GM12878 (cell line): Measurements from ENCODE around the gene COA1. TPM values are rescaled to one million over a fixed set of nuclear protein-coding genes. Genes with fewer than 3 reads are reported as not detected.

ENCODE experiments used
- ATAC-seq: fragments of 200-7000 bp; cut with Tn5 transposase; 3 replicates; pipeline ENCODE4 v1.9.1; 2020; ENCODE audit warnings: mild to moderate bottlenecking, moderate library complexity
- BruUV-seq: library from RNA; stranded (reverse); fragments of 400-500 nt; replicated peaks from 2 replicates; lab custom pipeline; 2021; lab: Mats Ljungman, UMichigan
- CTCF ChIA-PET: fragments of 300-600 bp; sonication (Branson Sonifier 250); formaldehyde crosslinking; extraction: SDS; loops from one replicate; lab custom pipeline; 2021; ENCODE audit warnings: inconsistent platforms; lab: Yijun Ruan, JAX
- POLR2A ChIA-PET: fragments of 350-600 bp; formaldehyde crosslinking; extraction: SDS; loops from one replicate; lab custom pipeline; 2021; ENCODE audit warnings: inconsistent platforms; lab: Charles Lee
- RAD21 ChIA-PET: fragments of 300-600 bp; sonication (Branson Sonifier 250); formaldehyde crosslinking; loops from one replicate; lab custom pipeline; 2023; ENCODE audit warnings: antibody characterized with exemption; ENCODE audit not compliant: unreplicated experiment; lab: Charles Lee
- SMC1A ChIA-PET: fragments of 300-600 bp; sonication (Branson Sonifier 250); formaldehyde crosslinking; loops from one replicate; lab custom pipeline; 2023; ENCODE audit not compliant: unreplicated experiment, uncharacterized antibody; lab: Charles Lee
- DNase-seq: peaks from one replicate; pipeline ENCODE4 v3.0.0-alpha.2; 2011; ENCODE audit warnings: low read depth, low spot score
- FAIRE-seq: peaks from 3 replicates; lab custom pipeline; 2011; peaks lifted over from hg19 to GRCh38; lab: Jason Lieb, UNC
- H2AFZ ChIP-seq: 2 replicates; pipeline ENCODE4 v1.6.0; 2011; ENCODE audit warnings: low read depth, low read length, control low read depth; ENCODE audit not compliant: control insufficient read depth
- H3K27ac ChIP-seq: 2 replicates; pipeline ENCODE4 v1.5.1; 2011; ENCODE audit warnings: control low read depth; ENCODE audit not compliant: control insufficient read depth, insufficient read depth
- H3K27me3 ChIP-seq, 2 experiments: replicated peaks in 1 of 2; 2 replicates each; pipeline versions ENCODE4 v1.6.0 to v1.6.1; 2011; ENCODE audit warnings: low read length in 1 of 2; ENCODE audit not compliant: control insufficient read depth in 2 of 2, insufficient read depth in 2 of 2
- H3K36me3 ChIP-seq, 2 experiments: 2 replicates each; pipeline ENCODE4 v1.5.1; 2011; ENCODE audit warnings: low read length in 1 of 2; ENCODE audit not compliant: control insufficient read depth in 2 of 2, insufficient read depth in 2 of 2
- H3K4me1 ChIP-seq: 2 replicates; pipeline ENCODE4 v1.6.1; 2011; ENCODE audit warnings: mild to moderate bottlenecking, low read length, moderate library complexity, mixed read lengths; ENCODE audit not compliant: control insufficient read depth, insufficient read depth
- H3K4me2 ChIP-seq: 2 replicates; pipeline ENCODE4 v1.6.0; 2011; ENCODE audit warnings: control low read depth; ENCODE audit not compliant: control insufficient read depth, insufficient read depth
- H3K4me3 ChIP-seq: fragments of 200-600 bp; sonication (generic); 2 replicates; pipeline ENCODE4 v1.5.1; 2016
- H3K79me2 ChIP-seq: 2 replicates; pipeline ENCODE4 v1.6.0; 2011; ENCODE audit warnings: low read length; ENCODE audit not compliant: control insufficient read depth, insufficient read depth
- H3K9ac ChIP-seq: 2 replicates; pipeline ENCODE4 v1.8.0; 2011; ENCODE audit warnings: low read length, control low read depth, mixed read lengths; ENCODE audit not compliant: control insufficient read depth, insufficient read depth
- H3K9me3 ChIP-seq: replicated peaks from 3 replicates; pipeline ENCODE4 v1.5.1; 2011; ENCODE audit warnings: mild to moderate bottlenecking, low read length; ENCODE audit not compliant: control insufficient read depth, insufficient read depth
- H4K20me1 ChIP-seq: 2 replicates; pipeline ENCODE4 v1.6.0; 2011; ENCODE audit not compliant: control insufficient read depth, insufficient read depth
- LARP7 ChIP-seq: fragments of 450-650 bp; IDR thresholded peaks from 2 replicates; pipeline ENCODE4 v1.6.1; 2017; ENCODE audit warnings: mild to moderate bottlenecking
- NR2F1 ChIP-seq: fragments of 450-650 bp; conservative IDR thresholded peaks from 2 replicates; pipeline ENCODE4 v1.6.1; 2017; ENCODE audit warnings: mild to moderate bottlenecking
- PML ChIP-seq: IDR thresholded peaks from 2 replicates; pipeline ENCODE4 v1.6.1; 2012; ENCODE audit warnings: low read length, inconsistent platforms
- WGBS: methylation state at CpG from one replicate; pipeline ENCODE4 v1.1.6; 2016; ENCODE audit warnings: low lambda C conversion rate; ENCODE audit not compliant: insufficient replicate concordance, insufficient coverage; ENCODE audit errors: missing lambda C conversion rate; 5-methylcytosine and 5-hydroxymethylcytosine counted together
- in situ Hi-C: fragments of 300-500 bp; cut with MboI; formaldehyde crosslinking; loops from 9 replicates; pipeline ENCODE4 v1.14.3; 2018; ENCODE audit warnings: mixed read lengths
- intact Hi-C: fragments of 100-400 bp; cut with micrococcal nuclease; formaldehyde crosslinking; loops from one replicate; pipeline ENCODE4 v1.14.2; 2022; ENCODE audit not compliant: unreplicated experiment
- polyA plus RNA-seq, 11 experiments: library from polyadenylated mRNA; depleted of rRNA in 4 of 11; unstranded in 6 of 11; stranded (reverse) in 5 of 11; fragments of >200 nt; fragmentation: Nextera tagmentation in 4 of 11; fragmentation: Illumina TruSeq in 1 of 11; extraction: Ambion mirVana in 4 of 11; extraction: Trizol in 1 of 11; gene quantifications; 1 replicate in 1 of 11; 2 replicates in 10 of 11; pipeline versions ENCODE4 v1.2.1 to v1.2.3, GENCODE V29; 2011 to 2016; ENCODE audit warnings: inconsistent platforms in 2 of 11, missing spikeins in 2 of 11, low read depth in 1 of 11
- total RNA-seq, 4 experiments: library from RNA; depleted of rRNA in 3 of 4; stranded (reverse); fragments of >200 nt in 3 of 4; fragmentation: Illumina TruSeq in 1 of 4; extraction: Trizol in 1 of 4; gene quantifications; 2 replicates each; pipeline versions ENCODE4 v1.2.1 to v1.2.3, GENCODE V29; 2013 to 2021
- TF ChIP-seq, protein P1 (sequence below): fragments of 450-650 bp; IDR thresholded peaks from 2 replicates; pipeline ENCODE4 v1.6.1; 2016; ENCODE audit warnings: mild to moderate bottlenecking

Gene COA1
- total and polyA plus RNA-seq, 10 of the 15 experiments (the other 5 are each of a cell fraction or from before 2014, with no cell fraction given) = 83.1 to 258 (median 111) TPM

DNA sequence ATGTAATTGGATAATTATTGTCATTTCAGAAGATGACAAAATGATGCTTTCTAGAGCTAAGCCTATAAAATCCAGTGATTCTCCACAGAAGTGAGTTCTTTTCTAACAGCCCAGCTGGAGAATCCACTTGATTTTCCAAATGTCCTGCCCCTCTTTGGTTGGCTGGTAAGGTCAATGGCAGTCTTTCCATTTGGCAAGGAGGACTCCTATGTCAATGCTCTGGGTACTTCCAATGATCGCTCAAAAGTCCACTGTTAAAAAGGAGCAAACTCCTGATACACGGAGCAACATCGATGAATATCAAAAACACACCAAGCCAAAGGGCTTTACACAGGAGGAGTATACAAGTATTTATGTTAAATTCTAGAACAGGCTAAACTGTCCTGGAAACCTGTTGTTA is 88.6 kb downstream of the COA1 start:
- CTCF ChIA-PET = interaction anchor here (0.8 to 3.1 kb wide), 6 partner anchors 13 to 199 kb away, joined by 3 to 12 read pairs (median 8); partner anchors contain the start of gene STK17A
- DNase-seq (no peak), FAIRE-seq (no peak), ATAC-seq (no peak)
- 100% methylated on average over 3 of the region's 3 CpGs for WGBS
- intact Hi-C loops (no loop called here), in situ Hi-C loops (no loop called here)
- Histone ChIP-seq H3K4me3 (no peak overlapping the region), H3K27me3 (no peaks in the 10 kb centered on the region), H3K36me3 (peaks cover 23 to 49% of the 10 kb centered on the region in 2 experiments), H2AFZ (no peak overlapping the region), H3K9me3 (no peaks in the 10 kb centered on the region), H3K4me2 (no peak overlapping the region), H4K20me1 (peaks cover 3% of the 10 kb centered on the region; the same call in 1 of the 2 replicates), H3K9ac (no peak overlapping the region), H3K79me2 (peaks cover 5% of the 10 kb centered on the region), H3K4me1 (peaks cover 6% of the 10 kb centered on the region), H3K27ac (no peak overlapping the region)
- SMC1A ChIA-PET = interaction anchor here (1.4 to 13.8 kb wide), 4 partner anchors 10 to 59 kb away, joined by 5 to 146 read pairs (median 25); partner anchors contain the start of gene STK17A
- BruUV-seq = no TSS peak
- RAD21 ChIA-PET = interaction anchor here (0.7 kb wide), 1 partner anchor 59 kb away, joined by 3 read pairs; no protein-coding TSS in a partner anchor
- POLR2A ChIA-PET = interaction anchor here (1.3 to 2.1 kb wide), 3 partner anchors 9 to 59 kb away, joined by 4 to 10 read pairs (median 5); no protein-coding TSS in a partner anchor
- TF ChIP-seq LARP7 (no peak), PML (0 out of 2 replicates have a peak, but pooled peaks have one; percentile 10)

DNA sequence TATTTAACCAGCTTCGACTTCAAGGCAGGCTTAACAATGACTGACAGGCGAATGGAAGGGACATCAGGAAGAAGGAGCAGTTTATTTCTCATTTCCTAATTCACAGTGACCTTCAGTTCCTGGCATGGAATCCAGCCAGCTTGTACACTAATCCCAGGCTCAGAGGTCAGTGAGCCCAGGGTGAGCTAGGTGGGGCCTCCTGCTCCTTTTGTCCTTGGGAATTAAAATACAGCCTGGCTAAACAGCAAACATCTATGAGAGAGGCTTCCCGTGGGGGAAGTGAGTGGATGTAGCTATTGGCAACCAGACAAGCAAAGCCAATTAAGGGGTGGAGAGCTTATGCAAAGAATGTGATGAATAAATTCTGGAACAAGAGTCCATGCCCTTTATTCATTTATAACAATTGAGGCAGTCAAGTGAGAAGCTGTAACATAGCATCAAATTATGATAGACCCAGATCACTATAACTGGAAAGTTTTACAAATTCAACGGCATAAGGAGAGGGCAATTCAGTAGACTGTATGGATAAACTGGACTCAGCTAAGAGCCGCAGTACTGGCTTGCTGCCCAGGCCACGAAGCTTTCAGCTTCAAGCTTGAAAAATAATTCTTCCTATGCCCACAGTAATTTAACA is 89.3 kb downstream of the COA1 start:
- no peaks in the 10 kb centered on the region for H3K9me3 ChIP-seq
- H3K4me1 ChIP-seq = no peaks in the 10 kb centered on the region
- RAD21 ChIA-PET = interaction anchor here (1.0 to 1.8 kb wide), 2 partner anchors 8 to 60 kb away, joined by 3 to 7 read pairs; no protein-coding TSS in a partner anchor
- H3K9ac ChIP-seq = no peak overlapping the region
- DNase-seq = no peak
- H3K36me3 ChIP-seq = peaks cover 25 to 48% of the 10 kb centered on the region in 2 experiments
- no peak overlapping the region for H3K27ac ChIP-seq
- H3K4me3 ChIP-seq = no peak overlapping the region
- WGBS = 92% methylated on average over 6 of the region's 6 CpGs
- SMC1A ChIA-PET = interaction anchor here (0.8 to 13.8 kb wide), 7 partner anchors 10 to 195 kb away, joined by 3 to 146 read pairs (median 5); partner anchors contain the start of gene STK17A
- no TSS peak for BruUV-seq
- no peak overlapping the region for H3K4me2 ChIP-seq
- peaks cover 3% of the 10 kb centered on the region; the same call in 1 of the 2 replicates for H4K20me1 ChIP-seq
- POLR2A ChIA-PET = interaction anchor here (1.2 to 2.1 kb wide), 4 partner anchors 9 to 60 kb away, joined by 3 to 10 read pairs (median 4); no protein-coding TSS in a partner anchor
- ATAC-seq = no peak
- no peak overlapping the region for H2AFZ ChIP-seq
- TF ChIP-seq NR2F1 = no peak
- TF ChIP-seq, protein P1, sequence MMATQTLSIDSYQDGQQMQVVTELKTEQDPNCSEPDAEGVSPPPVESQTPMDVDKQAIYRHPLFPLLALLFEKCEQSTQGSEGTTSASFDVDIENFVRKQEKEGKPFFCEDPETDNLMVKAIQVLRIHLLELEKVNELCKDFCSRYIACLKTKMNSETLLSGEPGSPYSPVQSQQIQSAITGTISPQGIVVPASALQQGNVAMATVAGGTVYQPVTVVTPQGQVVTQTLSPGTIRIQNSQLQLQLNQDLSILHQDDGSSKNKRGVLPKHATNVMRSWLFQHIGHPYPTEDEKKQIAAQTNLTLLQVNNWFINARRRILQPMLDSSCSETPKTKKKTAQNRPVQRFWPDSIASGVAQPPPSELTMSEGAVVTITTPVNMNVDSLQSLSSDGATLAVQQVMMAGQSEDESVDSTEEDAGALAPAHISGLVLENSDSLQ = 0 out of 2 replicates have a peak, but pooled peaks have one; percentile 18
- in situ Hi-C loops (no loop called here), intact Hi-C loops (no loop called here)
- no peak for FAIRE-seq
- CTCF ChIA-PET = interaction anchor here (0.6 to 3.1 kb wide), 9 partner anchors 12 to 199 kb away, joined by 3 to 12 read pairs (median 5); partner anchors contain the start of gene STK17A
- H3K27me3 ChIP-seq = no peaks in the 10 kb centered on the region
- H3K79me2 ChIP-seq = no peaks in the 10 kb centered on the region; the same call in 1 of the 2 replicates
